Smooth muscle cell (in vitro differentiated cells): Measurements from ENCODE around the gene LY6G6F. TPM values are rescaled to one million over a fixed set of nuclear protein-coding genes. Genes with fewer than 3 reads are reported as not detected.
A peak's percentile ranks its signal among the peaks of the same experiment; 100 is the strongest.

Experiments
- DNase-seq: peaks from one replicate; lab custom pipeline; 2025; ENCODE audit not compliant: unreplicated experiment; lab: John Stamatoyannopoulos, UW
- H2AFZ ChIP-seq: fragments of 200-600 bp; sonication (generic); 2 replicates; pipeline ENCODE4 v1.6.0; 2016; ENCODE audit warnings: antibody characterized with exemption, low read depth, mild to moderate bottlenecking
- H3F3A ChIP-seq: fragments of 200-600 bp; sonication (generic); 2 replicates; pipeline ENCODE4 v1.6.0; 2017; ENCODE audit warnings: antibody characterized with exemption, low read depth
- H3K27ac ChIP-seq: fragments of 200-600 bp; sonication (generic); 2 replicates; pipeline ENCODE4 v1.5.1; 2016; ENCODE audit warnings: low read depth, mild to moderate bottlenecking
- H3K27me3 ChIP-seq: fragments of 200-600 bp; sonication (generic); 2 replicates; pipeline ENCODE4 v1.6.1; 2016; ENCODE audit warnings: low read depth, mild to moderate bottlenecking
- H3K36me3 ChIP-seq: fragments of 200-600 bp; sonication (generic); 2 replicates; pipeline ENCODE4 v1.5.1; 2016; ENCODE audit warnings: low read depth
- H3K4me1 ChIP-seq: fragments of 200-600 bp; sonication (generic); 2 replicates; pipeline ENCODE4 v1.5.1; 2016; ENCODE audit warnings: low read depth
- H3K4me2 ChIP-seq: fragments of 200-600 bp; sonication (generic); 2 replicates; pipeline ENCODE4 v1.6.0; 2016; ENCODE audit warnings: mild to moderate bottlenecking
- H3K4me3 ChIP-seq: fragments of 200-600 bp; sonication (generic); 2 replicates; pipeline ENCODE4 v1.5.1; 2016; ENCODE audit warnings: mild to moderate bottlenecking
- H3K79me2 ChIP-seq: fragments of 200-600 bp; sonication (generic); 2 replicates; pipeline ENCODE4 v1.6.0; 2016; ENCODE audit warnings: low read depth, mild to moderate bottlenecking
- H3K9ac ChIP-seq: fragments of 200-600 bp; sonication (generic); 2 replicates; pipeline ENCODE4 v1.6.0; 2016; ENCODE audit warnings: low read depth
- H3K9me3 ChIP-seq: fragments of 200-600 bp; sonication (generic); replicated peaks from 2 replicates; pipeline ENCODE4 v1.5.1; 2016; ENCODE audit warnings: low read depth
- H4K20me1 ChIP-seq: fragments of 200-600 bp; sonication (generic); 2 replicates; pipeline ENCODE4 v1.6.0; 2016; ENCODE audit warnings: low read depth
- WGBS: methylation state at CpG from one replicate; pipeline ENCODE4 v1.1.7; 2016; ENCODE audit warnings: low lambda C conversion rate; 5-methylcytosine and 5-hydroxymethylcytosine counted together
- polyA plus RNA-seq: library from polyadenylated mRNA; unstranded; fragments of >200 nt; fragmentation: Nextera tagmentation; extraction: Ambion mirVana; gene quantifications from 2 replicates; pipeline ENCODE4 v1.2.1, GENCODE V29; 2016
- total RNA-seq: library from RNA; depleted of rRNA; stranded (reverse); fragments of >200 nt; gene quantifications from 2 replicates; pipeline ENCODE4 v1.2.3, GENCODE V29; 2014
- TF ChIP-seq, protein P1 (sequence below): fragments of 200-600 bp; sonication (generic); IDR thresholded peaks from 2 replicates; pipeline ENCODE4 v1.5.1; 2017; ENCODE audit warnings: borderline replicate concordance, mild to moderate bottlenecking, antibody characterized with exemption; ENCODE audit not compliant: insufficient read depth, poor library complexity, severe bottlenecking

The LY6G6F gene
- total and polyA plus RNA-seq, 2 experiments from 2014 or later, result not detected

- TF ChIP-seq, protein P1, sequence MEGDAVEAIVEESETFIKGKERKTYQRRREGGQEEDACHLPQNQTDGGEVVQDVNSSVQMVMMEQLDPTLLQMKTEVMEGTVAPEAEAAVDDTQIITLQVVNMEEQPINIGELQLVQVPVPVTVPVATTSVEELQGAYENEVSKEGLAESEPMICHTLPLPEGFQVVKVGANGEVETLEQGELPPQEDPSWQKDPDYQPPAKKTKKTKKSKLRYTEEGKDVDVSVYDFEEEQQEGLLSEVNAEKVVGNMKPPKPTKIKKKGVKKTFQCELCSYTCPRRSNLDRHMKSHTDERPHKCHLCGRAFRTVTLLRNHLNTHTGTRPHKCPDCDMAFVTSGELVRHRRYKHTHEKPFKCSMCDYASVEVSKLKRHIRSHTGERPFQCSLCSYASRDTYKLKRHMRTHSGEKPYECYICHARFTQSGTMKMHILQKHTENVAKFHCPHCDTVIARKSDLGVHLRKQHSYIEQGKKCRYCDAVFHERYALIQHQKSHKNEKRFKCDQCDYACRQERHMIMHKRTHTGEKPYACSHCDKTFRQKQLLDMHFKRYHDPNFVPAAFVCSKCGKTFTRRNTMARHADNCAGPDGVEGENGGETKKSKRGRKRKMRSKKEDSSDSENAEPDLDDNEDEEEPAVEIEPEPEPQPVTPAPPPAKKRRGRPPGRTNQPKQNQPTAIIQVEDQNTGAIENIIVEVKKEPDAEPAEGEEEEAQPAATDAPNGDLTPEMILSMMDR, result no peak
- H3F3A ChIP-seq, result peaks cover 6% of the 10 kb centered on the region
- no peak overlapping the region for H2AFZ ChIP-seq
- peaks cover 15% of the 10 kb centered on the region for H4K20me1 ChIP-seq
- peaks cover 22% of the 10 kb centered on the region for H3K4me1 ChIP-seq
- no peak for DNase-seq
- H3K9me3 ChIP-seq, result no peaks in the 10 kb centered on the region
- peak overlapping the region; percentile 92 for H3K4me2 ChIP-seq
- no peaks in the 10 kb centered on the region for H3K27me3 ChIP-seq
- H3K4me3 ChIP-seq, result peak overlapping the region; percentile 74
- H3K36me3 ChIP-seq, result no peaks in the 10 kb centered on the region
- peak overlapping the region; percentile 69 for H3K27ac ChIP-seq
- no peak overlapping the region for H3K9ac ChIP-seq
- H3K79me2 ChIP-seq, result peaks cover 58% of the 10 kb centered on the region
- WGBS, result 95% methylated on average over 13 of the region's 13 CpGs
These were observed 47.5 kb upstream of the LY6G6F start for GRCh38 chr6:31658983-31659648.

GRCh38 chr6:31659649-31660380 is 46.9 kb upstream of the LY6G6F start:
- H4K20me1 ChIP-seq, result peaks cover 15% of the 10 kb centered on the region
- no peaks in the 10 kb centered on the region for H3K27me3 ChIP-seq
- no peaks in the 10 kb centered on the region for H3K9me3 ChIP-seq
- WGBS, result 42% methylated on average over 13 of the region's 13 CpGs
- H3K36me3 ChIP-seq, result no peaks in the 10 kb centered on the region
- peak overlapping the region; percentile 84 for H3K9ac ChIP-seq
- DNase-seq, result no peak
- no peak overlapping the region for H2AFZ ChIP-seq
- H3F3A ChIP-seq, result peaks cover 12% of the 10 kb centered on the region
- peaks cover 51% of the 10 kb centered on the region for H3K79me2 ChIP-seq
- H3K27ac ChIP-seq, result peak overlapping the region; percentile 69
- peaks cover 25% of the 10 kb centered on the region for H3K4me1 ChIP-seq
- H3K4me3 ChIP-seq, result peak overlapping the region; percentile 74
- TF ChIP-seq, protein P1, result no peak
- H3K4me2 ChIP-seq, result peak overlapping the region; percentile 92

- Histone ChIP-seq H3K27ac (peak within 1 kb of the TSS; percentile 69), H3K9ac (peak within 1 kb of the TSS; percentile 84), H3K9me3 (no peaks in the 10 kb centered on the region), H3F3A (peaks cover 12% of the 10 kb centered on the region), H3K27me3 (no peaks in the 10 kb centered on the region), H4K20me1 (peaks cover 15% of the 10 kb centered on the region), H3K4me2 (peak within 1 kb of the TSS; percentile 92), H3K4me3 (peak within 1 kb of the TSS; percentile 74), H3K36me3 (no peaks in the 10 kb centered on the region), H2AFZ (peak within 1 kb of the TSS; percentile 30), H3K4me1 (peaks cover 25% of the 10 kb centered on the region), H3K79me2 (peaks cover 49% of the 10 kb centered on the region)
- TF ChIP-seq, protein P1, result no peak
- under 1% methylated on average over 41 of the region's 52 CpGs for WGBS
- peak; percentile 46 for DNase-seq
These were observed 46.0 kb upstream of the LY6G6F start, which contains the start of gene C6orf47 for GRCh38 chr6:31660381-31661261. Gene C6orf47 (minus strand): TSS chr6:31660778. CDS start chr6:31659947, 831 bp downstream.
